ENCODE measurements around the gene SMOC2. TPM values are rescaled to one million over a fixed set of nuclear protein-coding genes. Genes with fewer than 3 reads are reported as not detected.

SMOC2 gene
- total and polyA plus RNA-seq, 2 of the 13 experiments (the other 11 are each of a cell fraction or from before 2014, with no cell fraction given) = not detected

DNA sequence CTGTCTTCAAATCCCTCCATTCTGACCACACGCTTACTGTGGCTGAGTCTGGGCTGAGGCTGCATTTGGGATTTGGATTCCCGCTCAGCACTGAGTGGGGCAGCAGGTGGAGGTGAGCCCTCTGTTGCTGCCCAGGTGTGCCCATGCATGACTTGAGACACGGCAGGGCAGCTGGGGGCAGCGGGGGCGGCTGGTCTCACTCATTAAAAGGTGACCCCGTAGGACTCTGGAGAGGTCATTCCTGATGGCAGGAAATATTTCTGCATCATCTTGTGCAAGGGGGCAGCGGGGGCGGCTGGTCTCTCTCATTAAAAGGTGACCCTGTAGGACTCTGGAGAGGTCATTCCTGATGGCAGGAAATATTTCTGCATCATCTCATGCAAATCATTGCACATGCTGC, 49.8 kb downstream of the SMOC2 start:
- no peaks in the 10 kb centered on the region for H3K9me3 ChIP-seq (ENCODE audit: low read length)
- no peak overlapping the region for H3K27ac ChIP-seq (ENCODE audit: extremely low read length, insufficient read depth, low read length)
- ChIA-PET POLR2A (no interaction called here), CTCF (ENCODE audit: low intra/inter-chr PET ratio, low total read pairs) (no interaction called here)
- H3K36me3 ChIP-seq (replicated peaks in 1 of 2; ENCODE audit: control insufficient read depth in 1 of 2, insufficient read depth in 2 of 2, low read length in 2 of 2) = no peaks in the 10 kb centered on the region
- intact Hi-C loops (cut with micrococcal nuclease; ENCODE audit: unreplicated experiment) = no loop called here
- WGBS (ENCODE audit: low lambda C conversion rate) = 22% methylated on average over 7 of the region's 8 CpGs
- no peaks in the 10 kb centered on the region for H4K20me1 ChIP-seq (ENCODE audit: insufficient read depth, low read length)
- peaks cover 13 to 44% of the 10 kb centered on the region in 2 experiments for H3K27me3 ChIP-seq (ENCODE audit: control insufficient read depth in 1 of 2, insufficient read depth in 2 of 2, low read length in 2 of 2)
- H3K9ac ChIP-seq (ENCODE audit: insufficient read depth, low read depth, low read length) = no peak overlapping the region
- no peaks in the 10 kb centered on the region for H3K4me1 ChIP-seq (ENCODE audit: insufficient read depth, low read length)
- H2AFZ ChIP-seq (ENCODE audit: low read length) = no peak overlapping the region
- no peaks in the 10 kb centered on the region for H3K79me2 ChIP-seq (ENCODE audit: insufficient read depth, low read length)
- no peak for ATAC-seq
- no peak overlapping the region for H3K4me2 ChIP-seq (ENCODE audit: low read depth, low read length)
- in situ Hi-C loops (cut with HindIII; ENCODE audit: extremely low pct_ligation_motif_present, low pct_unique_long_range_greater_than_20kb) = no loop called here
- no peak overlapping the region for H3K4me3 ChIP-seq (replicated peaks in 1 of 3; ENCODE audit: insufficient read depth in 1 of 3, low read depth in 2 of 3, low read length in 3 of 3)
- no TSS peak for BruUV-seq (replicated peaks)
- DNase-seq (ENCODE audit: low spot score) = no peak
- no peak for FAIRE-seq
- TF ChIP-seq NRL (CRISPR knock-in tag; IDR thresholded peaks at IDR 0.05; ENCODE audit: borderline replicate concordance) = no peak
- no peak for TF ChIP-seq ZNF614 (CRISPR knock-in tag; IDR thresholded peaks at IDR 0.05; ENCODE audit: borderline replicate concordance)
- TF ChIP-seq MEIS1 (CRISPR knock-in tag; IDR thresholded peaks at IDR 0.05; ENCODE audit: borderline replicate concordance) = no peak
- no peak for TF ChIP-seq ZNF205 (CRISPR knock-in tag; IDR thresholded peaks at IDR 0.05)
- TF ChIP-seq ZFP90 (CRISPR knock-in tag; IDR thresholded peaks at IDR 0.05; ENCODE audit: borderline replicate concordance) = no peak
- no peak for TF ChIP-seq ARID2 (CRISPR knock-in tag; IDR thresholded peaks at IDR 0.05; ENCODE audit: borderline replicate concordance)
- TF ChIP-seq, protein P1, sequence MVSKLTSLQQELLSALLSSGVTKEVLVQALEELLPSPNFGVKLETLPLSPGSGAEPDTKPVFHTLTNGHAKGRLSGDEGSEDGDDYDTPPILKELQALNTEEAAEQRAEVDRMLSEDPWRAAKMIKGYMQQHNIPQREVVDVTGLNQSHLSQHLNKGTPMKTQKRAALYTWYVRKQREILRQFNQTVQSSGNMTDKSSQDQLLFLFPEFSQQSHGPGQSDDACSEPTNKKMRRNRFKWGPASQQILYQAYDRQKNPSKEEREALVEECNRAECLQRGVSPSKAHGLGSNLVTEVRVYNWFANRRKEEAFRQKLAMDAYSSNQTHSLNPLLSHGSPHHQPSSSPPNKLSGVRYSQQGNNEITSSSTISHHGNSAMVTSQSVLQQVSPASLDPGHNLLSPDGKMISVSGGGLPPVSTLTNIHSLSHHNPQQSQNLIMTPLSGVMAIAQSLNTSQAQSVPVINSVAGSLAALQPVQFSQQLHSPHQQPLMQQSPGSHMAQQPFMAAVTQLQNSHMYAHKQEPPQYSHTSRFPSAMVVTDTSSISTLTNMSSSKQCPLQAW (CRISPR knock-in tag; IDR thresholded peaks at IDR 0.05) = no peak
- TF ChIP-seq KLF6 (CRISPR knock-in tag; IDR thresholded peaks at IDR 0.05) = no peak
- no peak for TF ChIP-seq ZNF512B (CRISPR knock-in tag; IDR thresholded peaks at IDR 0.05; ENCODE audit: borderline replicate concordance)
- TF ChIP-seq ZBTB7B (CRISPR knock-in tag; IDR thresholded peaks at IDR 0.05) = no peak
- TF ChIP-seq SMAD1 (CRISPR knock-in tag; IDR thresholded peaks at IDR 0.05; ENCODE audit: borderline replicate concordance, low read depth) = no peak
- TF ChIP-seq HOXA3 (CRISPR knock-in tag; IDR thresholded peaks at IDR 0.05) = no peak
- TF ChIP-seq LBX2 (CRISPR knock-in tag; IDR thresholded peaks at IDR 0.05; ENCODE audit: borderline replicate concordance) = no peak
- no peak for TF ChIP-seq CCAR2 (optimal IDR thresholded peaks at IDR 0.05; ENCODE audit: low read depth, low read length)
- TF ChIP-seq ZFP62 (CRISPR knock-in tag; IDR thresholded peaks at IDR 0.05) = no peak
- no peak for TF ChIP-seq RNF219 (CRISPR knock-in tag; IDR thresholded peaks at IDR 0.05)

Measured in HepG2 (cell line).